Activated T-cell treated with anti-CD3 and anti-CD28 coated beads, Interleukin-2, amount 50 U/mL, for 48 hours (primary cell): ENCODE data around the gene GFPT1.
"Not testable (repeated sequence)": the region's sequence is repeated elsewhere in the genome, so short reads cannot be mapped to it uniquely, and the experiment has no call there.

Experiments used
- DNase-seq, 2 experiments: peaks; one replicate each; pipeline ENCODE4 v3.0.0-alpha.2; 2020

GFPT1 gene

GRCh38 chr2:69382547-69382946, 4.5 kb downstream of the GFPT1 start:
- no peak for DNase-seq

GRCh38 chr2:69381337-69381737, 5.7 kb downstream of the GFPT1 start:
- DNase-seq, result peak; percentile 28 to 39

- DNase-seq, result no peak
These were observed 6.7 kb downstream of the GFPT1 start for GRCh38 chr2:69380072-69380917.

GRCh38 chr2:69376403-69376802, 10.6 kb downstream of the GFPT1 start:
- no peak for DNase-seq

GRCh38 chr2:69375494-69376353, 11.3 kb downstream of the GFPT1 start:
- DNase-seq, result no peak

GRCh38 chr2:69372767-69373166, 14.3 kb downstream of the GFPT1 start:
- no peak for DNase-seq

GRCh38 chr2:69369802-69370201, 17.2 kb downstream of the GFPT1 start:
- no peak for DNase-seq

GRCh38 chr2:69368588-69368987, 18.4 kb downstream of the GFPT1 start:
- DNase-seq, result no peak

GRCh38 chr2:69359371-69359770, 27.7 kb downstream of the GFPT1 start:
- DNase-seq, result no peak

GRCh38 chr2:69358914-69359313, 28.1 kb downstream of the GFPT1 start:
- DNase-seq, result no peak

- no peak for DNase-seq
These were observed 30.6 kb downstream of the GFPT1 start for GRCh38 chr2:69356471-69356870.

GRCh38 chr2:69354976-69355375, 32.1 kb downstream of the GFPT1 start:
- not testable (repeated sequence) for DNase-seq

- DNase-seq, result no peak
These were observed 33.7 kb downstream of the GFPT1 start for GRCh38 chr2:69353360-69353759.

GRCh38 chr2:69348781-69349180, 38.2 kb downstream of the GFPT1 start:
- no peak for DNase-seq

GRCh38 chr2:69345434-69345833, 41.6 kb downstream of the GFPT1 start:
- DNase-seq, result no peak

GRCh38 chr2:69344305-69344704, 42.7 kb downstream of the GFPT1 start:
- no peak for DNase-seq

- no peak for DNase-seq
These were observed 46.8 kb downstream of the GFPT1 start for GRCh38 chr2:69340101-69340775.

- no peak for DNase-seq
These were observed 51.7 kb downstream of the GFPT1 start for GRCh38 chr2:69335311-69335710.

GRCh38 chr2:69333352-69333751, 53.7 kb downstream of the GFPT1 start:
- no peak for DNase-seq

GRCh38 chr2:69330781-69331180, 56.2 kb downstream of the GFPT1 start:
- DNase-seq, result no peak

- no peak for DNase-seq
These were observed 64.4 kb downstream of the GFPT1 start for GRCh38 chr2:69322631-69323030.

GRCh38 chr2:69316550-69316949, 70.5 kb downstream of the GFPT1 start:
- DNase-seq, result no peak

- DNase-seq, result no peak
These were observed 71.8 kb downstream of the GFPT1 start for GRCh38 chr2:69315160-69315761.
